SU-DHL-6 (cell line): ENCODE results near the gene NHLRC2.

Experiments used
- H2AFZ ChIP-seq: fragments of 200-600 bp; sonication (generic); 2 replicates; pipeline ENCODE4 v1.6.1; 2014; ENCODE audit warnings: low read depth, mild to moderate bottlenecking, moderate library complexity, mixed read lengths, antibody characterized with exemption, low read length; ENCODE audit not compliant: severe bottlenecking
- H3F3A ChIP-seq: fragments of 200-600 bp; shearing (Covaris generic); 2 replicates; pipeline ENCODE4 v1.6.0; 2016; ENCODE audit warnings: antibody characterized with exemption, mild to moderate bottlenecking; ENCODE audit not compliant: insufficient read depth
- H3K27ac ChIP-seq: fragments of 200-600 bp; sonication (generic); 2 replicates; pipeline ENCODE4 v1.5.1; 2016; ENCODE audit warnings: low read depth, mild to moderate bottlenecking, low read length, moderate library complexity, mixed read lengths
- H3K27me3 ChIP-seq: fragments of 200-600 bp; sonication (generic), shearing (Covaris generic); 2 replicates; pipeline ENCODE4 v1.6.0; 2014; ENCODE audit warnings: mild to moderate bottlenecking, low read length
- H3K36me3 ChIP-seq: fragments of 200-600 bp; sonication (generic); 2 replicates; pipeline ENCODE4 v1.6.1; 2014; ENCODE audit warnings: mild to moderate bottlenecking, low read length, mixed read lengths
- H3K4me2 ChIP-seq: fragments of 300-600, 200-600 bp; shearing (Covaris generic), sonication (generic); 2 replicates; pipeline ENCODE4 v1.6.0; 2014; ENCODE audit warnings: low read length, low read depth, mild to moderate bottlenecking; ENCODE audit not compliant: poor library complexity, severe bottlenecking
- H3K4me3 ChIP-seq: fragments of 200-600 bp; sonication (generic); 2 replicates; pipeline ENCODE4 v1.5.1; 2014; ENCODE audit warnings: antibody characterized with exemption, low read length, mild to moderate bottlenecking, mixed read lengths; ENCODE audit not compliant: insufficient read depth, poor library complexity, severe bottlenecking
- H3K79me2 ChIP-seq: fragments of 200-600 bp; sonication (generic); 2 replicates; pipeline ENCODE4 v1.6.1; 2014; ENCODE audit warnings: mild to moderate bottlenecking, low read length, moderate library complexity; ENCODE audit not compliant: insufficient read depth
- H3K9ac ChIP-seq: fragments of 200-600 bp; sonication (generic); 2 replicates; pipeline ENCODE4 v1.7.0; 2014; ENCODE audit warnings: mild to moderate bottlenecking, low read length
- H3K9me2 ChIP-seq: fragments of 200-600 bp; sonication (generic); replicated peaks from 2 replicates; pipeline ENCODE4 v1.6.1; 2014; ENCODE audit warnings: low read length; ENCODE audit not compliant: insufficient read depth
- H3K9me3 ChIP-seq: fragments of 200-600 bp; sonication (generic); 2 replicates; pipeline ENCODE4 v1.6.1; 2014; ENCODE audit warnings: low read length, mixed read lengths; ENCODE audit not compliant: insufficient read depth
- H4K20me1 ChIP-seq: fragments of 200-600 bp; sonication (generic); 2 replicates; pipeline ENCODE4 v1.6.1; 2014; ENCODE audit warnings: low read depth, mild to moderate bottlenecking, antibody characterized with exemption, low read length, moderate library complexity, mixed read lengths
- EZH2phosphoT487 ChIP-seq: fragments of 200-600 bp; sonication (generic), shearing (Covaris generic); conservative IDR thresholded peaks from 2 replicates; pipeline ENCODE4 v1.6.1; 2018; ENCODE audit warnings: mild to moderate bottlenecking, antibody characterized with exemption, low read length, moderate library complexity, mixed read lengths
- TF ChIP-seq, protein P1 (sequence below): fragments of 200-600 bp; sonication (generic); IDR thresholded peaks from one replicate; pipeline ENCODE4 v1.5.1; 2017; ENCODE audit warnings: antibody characterized with exemption, mild to moderate bottlenecking, low read length, moderate library complexity; ENCODE audit not compliant: insufficient read depth, poor library complexity, severe bottlenecking

NHLRC2 gene

DNA sequence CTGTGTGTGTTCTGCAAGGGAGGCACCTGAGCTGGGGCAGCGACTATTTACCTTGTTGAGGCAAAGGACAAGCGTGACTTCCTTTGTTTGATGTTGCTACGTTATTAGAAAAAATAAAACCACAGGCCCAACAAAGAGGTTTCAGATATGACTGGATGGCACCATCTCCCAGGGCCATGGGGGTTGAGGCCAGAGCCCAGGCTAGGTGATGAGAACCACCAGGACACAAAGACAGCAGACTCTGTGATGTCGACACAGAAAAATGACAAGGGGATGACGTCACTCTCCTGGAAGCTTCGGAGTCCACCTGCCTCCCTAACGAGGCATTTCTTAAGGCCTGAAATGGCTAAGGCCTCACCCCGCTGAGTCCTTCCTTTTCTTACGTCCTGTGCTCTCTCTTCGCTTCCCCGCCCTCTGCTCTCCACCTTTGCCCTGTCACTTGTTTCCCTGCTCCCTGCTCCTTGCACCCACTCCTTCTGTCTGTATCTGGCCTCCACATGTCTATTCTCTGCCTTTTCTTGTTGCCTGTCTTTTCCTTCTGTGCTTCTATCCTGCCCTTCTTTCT lies 106.2 kb downstream of the NHLRC2 start:
- H2AFZ ChIP-seq = peak overlapping the region; percentile 69
- peak overlapping the region; percentile 88 for H3K27ac ChIP-seq
- H3K9me3 ChIP-seq = no peaks in the 10 kb centered on the region
- H4K20me1 ChIP-seq = no peaks in the 10 kb centered on the region
- H3K4me3 ChIP-seq = peak overlapping the region; percentile 38
- no peaks in the 10 kb centered on the region for H3K36me3 ChIP-seq
- H3K9ac ChIP-seq = peak overlapping the region; percentile 46
- peaks cover 15% of the 10 kb centered on the region for H3F3A ChIP-seq
- no peaks in the 10 kb centered on the region for H3K79me2 ChIP-seq
- H3K27me3 ChIP-seq = no peaks in the 10 kb centered on the region
- H3K9me2 ChIP-seq = no peaks in the 10 kb centered on the region
- no peak for TF ChIP-seq EZH2phosphoT487
- TF ChIP-seq, protein P1, sequence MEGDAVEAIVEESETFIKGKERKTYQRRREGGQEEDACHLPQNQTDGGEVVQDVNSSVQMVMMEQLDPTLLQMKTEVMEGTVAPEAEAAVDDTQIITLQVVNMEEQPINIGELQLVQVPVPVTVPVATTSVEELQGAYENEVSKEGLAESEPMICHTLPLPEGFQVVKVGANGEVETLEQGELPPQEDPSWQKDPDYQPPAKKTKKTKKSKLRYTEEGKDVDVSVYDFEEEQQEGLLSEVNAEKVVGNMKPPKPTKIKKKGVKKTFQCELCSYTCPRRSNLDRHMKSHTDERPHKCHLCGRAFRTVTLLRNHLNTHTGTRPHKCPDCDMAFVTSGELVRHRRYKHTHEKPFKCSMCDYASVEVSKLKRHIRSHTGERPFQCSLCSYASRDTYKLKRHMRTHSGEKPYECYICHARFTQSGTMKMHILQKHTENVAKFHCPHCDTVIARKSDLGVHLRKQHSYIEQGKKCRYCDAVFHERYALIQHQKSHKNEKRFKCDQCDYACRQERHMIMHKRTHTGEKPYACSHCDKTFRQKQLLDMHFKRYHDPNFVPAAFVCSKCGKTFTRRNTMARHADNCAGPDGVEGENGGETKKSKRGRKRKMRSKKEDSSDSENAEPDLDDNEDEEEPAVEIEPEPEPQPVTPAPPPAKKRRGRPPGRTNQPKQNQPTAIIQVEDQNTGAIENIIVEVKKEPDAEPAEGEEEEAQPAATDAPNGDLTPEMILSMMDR = no peak
- H3K4me2 ChIP-seq = peak overlapping the region; percentile 74

DNA sequence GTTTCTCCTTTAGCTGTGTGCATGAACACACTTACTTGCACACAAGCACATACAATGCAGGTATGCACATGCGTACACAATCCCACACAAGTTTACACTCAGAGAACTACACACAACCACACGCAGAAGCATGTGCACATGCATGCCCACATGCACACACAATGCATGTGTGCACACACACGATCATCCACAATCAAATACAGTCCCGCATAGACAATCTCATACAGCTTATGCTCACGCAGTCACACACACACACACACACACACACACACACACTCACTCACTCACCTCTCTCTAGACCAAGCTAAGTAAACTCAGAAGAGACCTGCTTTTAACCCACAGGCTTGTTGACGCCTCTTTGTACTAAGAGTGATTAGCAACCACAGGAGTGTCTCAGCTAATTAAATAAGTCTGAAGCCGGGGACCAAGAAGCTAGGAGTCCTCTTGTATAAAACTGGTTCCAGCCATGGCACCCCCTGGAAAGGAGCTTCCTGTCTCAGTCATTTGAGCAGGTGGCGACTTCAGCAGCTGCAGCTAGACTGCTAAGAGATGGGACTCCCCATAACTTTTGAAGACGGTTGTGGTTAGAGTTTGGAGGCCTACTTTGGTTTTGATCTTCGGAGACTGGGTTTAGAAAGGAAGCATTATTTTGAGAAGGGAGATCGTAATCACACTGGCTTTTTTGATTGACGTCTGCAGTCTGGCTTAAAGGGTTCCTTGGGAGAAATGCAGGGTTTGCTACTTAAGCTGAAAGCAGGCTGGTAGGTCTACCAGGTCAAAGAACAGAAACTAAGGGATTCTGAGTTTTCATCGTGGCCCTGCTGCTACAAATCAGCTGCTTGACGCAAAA lies 106.9 kb downstream of the NHLRC2 start:
- H3K9ac ChIP-seq = peak overlapping the region; percentile 46
- peak overlapping the region; percentile 88 for H3K27ac ChIP-seq

DNA sequence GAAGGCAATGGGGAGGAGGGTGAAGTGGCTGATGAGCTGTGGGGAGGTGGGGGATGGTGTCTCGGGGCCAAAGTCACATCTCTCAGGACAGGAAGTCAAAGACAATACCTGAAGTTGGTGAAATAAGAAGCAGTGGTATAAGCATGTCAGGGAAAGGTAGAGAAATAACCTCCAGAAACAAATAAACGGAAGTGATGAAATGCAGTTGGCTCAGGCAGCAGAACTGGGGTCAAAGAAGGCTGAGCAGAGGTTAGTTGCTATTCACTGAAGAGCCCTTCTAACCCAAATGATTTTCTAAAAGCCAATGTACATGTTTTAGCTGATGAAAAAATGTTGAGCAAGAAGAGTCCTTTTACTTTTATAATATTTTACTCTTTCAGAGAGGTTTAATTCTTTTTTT lies 110.6 kb downstream of the NHLRC2 start:
- TF ChIP-seq, protein P1 = no peak
- no peak for TF ChIP-seq EZH2phosphoT487
- no peaks in the 10 kb centered on the region for H3K9me2 ChIP-seq
- H4K20me1 ChIP-seq = no peaks in the 10 kb centered on the region
- H3F3A ChIP-seq = peaks cover 15% of the 10 kb centered on the region
- H3K27ac ChIP-seq = no peak overlapping the region
- H2AFZ ChIP-seq = peak overlapping the region; percentile 8
- H3K27me3 ChIP-seq = no peaks in the 10 kb centered on the region
- peak overlapping the region; percentile 34 for H3K4me2 ChIP-seq
- peaks cover 7% of the 10 kb centered on the region; the same call in 1 of the 2 replicates for H3K9me3 ChIP-seq
- no peak overlapping the region for H3K9ac ChIP-seq
- H3K36me3 ChIP-seq = no peaks in the 10 kb centered on the region
- H3K4me3 ChIP-seq = no peak overlapping the region
- H3K79me2 ChIP-seq = no peaks in the 10 kb centered on the region

More for the DNA sequence above, 106.9 kb downstream of the NHLRC2 start:
- Histone ChIP-seq H3K4me3 (peak overlapping the region; percentile 38), H4K20me1 (no peaks in the 10 kb centered on the region), H3K9me3 (no peaks in the 10 kb centered on the region), H3K36me3 (no peaks in the 10 kb centered on the region), H3F3A (peaks cover 15% of the 10 kb centered on the region), H3K27me3 (no peaks in the 10 kb centered on the region), H2AFZ (peak overlapping the region; percentile 69), H3K79me2 (no peaks in the 10 kb centered on the region), H3K9me2 (no peaks in the 10 kb centered on the region), H3K4me2 (peak overlapping the region; percentile 74)
- TF ChIP-seq, protein P1 = no peak
- TF ChIP-seq EZH2phosphoT487 = no peak
